PC-9 (cell line): ENCODE measurements around the gene OR2AG2. TPM values are rescaled to one million over a fixed set of nuclear protein-coding genes. Genes with fewer than 3 reads are reported as not detected.

ENCODE experiments used
- BruUV-seq: library from RNA; stranded (reverse); fragments of 400-500 nt; replicated peaks from 2 replicates; lab custom pipeline; 2021; lab: Mats Ljungman, UMichigan
- CTCF ChIA-PET: fragments of 300-600 bp; sonication (Branson Sonifier 250); formaldehyde crosslinking; loops from one replicate; lab custom pipeline; 2022; ENCODE audit warnings: antibody characterized with exemption; lab: Charles Lee
- POLR2A ChIA-PET: fragments of 300-600 bp; sonication (Branson Sonifier 250); formaldehyde crosslinking; loops from one replicate; lab custom pipeline; 2022; ENCODE audit warnings: antibody characterized with exemption; ENCODE audit not compliant: unreplicated experiment; lab: Charles Lee
- DNase-seq, 2 experiments: peaks; one replicate each; pipeline versions ENCODE4 v3.0.0 to v3.0.0-alpha.2; 2015 to 2022; ENCODE audit warnings: mixed read lengths in 1 of 2
- H2AFZ ChIP-seq: fragments of 200-600 bp; sonication (generic); 2 replicates; pipeline ENCODE4 v1.8.1; 2017; ENCODE audit warnings: antibody characterized with exemption
- H3F3A ChIP-seq: fragments of 200-600 bp; sonication (generic); 2 replicates; pipeline ENCODE4 v1.8.1; 2017; ENCODE audit warnings: antibody characterized with exemption, mild to moderate bottlenecking, low read depth; ENCODE audit not compliant: insufficient read depth
- H3K27ac ChIP-seq: fragments of 200-600 bp; sonication (generic); 2 replicates; pipeline ENCODE4 v1.6.1; 2016; ENCODE audit warnings: mixed run types
- H3K27me3 ChIP-seq: fragments of 200-600 bp; sonication (generic); 2 replicates; pipeline ENCODE4 v1.6.1; 2016; ENCODE audit warnings: low read depth, mixed run types; ENCODE audit not compliant: insufficient read depth
- H3K36me3 ChIP-seq: fragments of 200-600 bp; sonication (generic); 2 replicates; pipeline ENCODE4 v1.6.1; 2016; ENCODE audit warnings: low read depth, mixed run types
- H3K4me1 ChIP-seq: fragments of 200-600 bp; sonication (generic); replicated peaks from 2 replicates; pipeline ENCODE4 v1.6.1; 2016; ENCODE audit warnings: mixed run types; ENCODE audit not compliant: insufficient read depth
- H3K4me2 ChIP-seq: fragments of 200-600 bp; sonication (generic); 2 replicates; pipeline ENCODE4 v1.6.1; 2017; ENCODE audit warnings: mixed run types
- H3K4me3 ChIP-seq: fragments of 200-600 bp; sonication (generic); 2 replicates; pipeline ENCODE4 v1.6.1; 2016; ENCODE audit warnings: mixed run types
- H3K79me2 ChIP-seq: fragments of 200-600 bp; sonication (generic); 2 replicates; pipeline ENCODE4 v1.6.1; 2017; ENCODE audit warnings: low read depth, mixed run types
- H3K9me2 ChIP-seq: fragments of 200-600 bp; sonication (generic); 2 replicates; pipeline ENCODE4 v1.8.1; 2017; ENCODE audit warnings: mild to moderate bottlenecking; ENCODE audit not compliant: insufficient read depth
- H3K9me3 ChIP-seq: fragments of 200-600 bp; sonication (generic); 2 replicates; pipeline ENCODE4 v1.8.1; 2016; ENCODE audit warnings: low read depth; ENCODE audit not compliant: insufficient read depth
- H4K20me1 ChIP-seq: fragments of 200-600 bp; sonication (generic); 2 replicates; pipeline ENCODE4 v1.8.1; 2017; ENCODE audit not compliant: insufficient read depth
- CTCF ChIP-seq: fragments of 200-600 bp; sonication (generic); conservative IDR thresholded peaks from 2 replicates; pipeline ENCODE4 v1.6.1; 2017; ENCODE audit warnings: mixed run types, antibody characterized with exemption, mild to moderate bottlenecking, moderate library complexity
- EZH2 ChIP-seq: fragments of 200-600 bp; sonication (generic); IDR thresholded peaks from 2 replicates; pipeline ENCODE4 v1.8.0; 2017; ENCODE audit warnings: antibody characterized with exemption, low read depth
- intact Hi-C: fragments of 100-400 bp; cut with micrococcal nuclease; formaldehyde crosslinking; loops from one replicate; pipeline ENCODE4 v1.10.0; 2022; ENCODE audit not compliant: unreplicated experiment
- total RNA-seq: library from RNA; stranded (reverse); gene quantifications from 2 replicates; pipeline ENCODE4 v1.2.3, GENCODE V29; 2021

OR2AG2 gene
- total RNA-seq, 1 experiment from 2014 or later = 0.11 TPM

GRCh38 chr11:6745018-6745417, 26.8 kb downstream of the OR2AG2 start:
- Histone ChIP-seq H3K79me2 (no peaks in the 10 kb centered on the region), H3K27ac (no peak overlapping the region), H4K20me1 (no peaks in the 10 kb centered on the region), H3K9me2 (no peaks in the 10 kb centered on the region), H3K27me3 (no peaks in the 10 kb centered on the region), H3K36me3 (no peaks in the 10 kb centered on the region), H3K9me3 (no peaks in the 10 kb centered on the region), H2AFZ (no peak overlapping the region), H3K4me3 (no peak overlapping the region), H3K4me2 (no peak overlapping the region), H3F3A (no peaks in the 10 kb centered on the region), H3K4me1 (no peaks in the 10 kb centered on the region)
- ChIA-PET CTCF (no interaction called here), POLR2A (no interaction called here)
- intact Hi-C loops = no loop called here
- no TSS peak for BruUV-seq
- TF ChIP-seq EZH2 (no peak), CTCF (no peak)
- no peak for DNase-seq

GRCh38 chr11:6742260-6742659, 29.5 kb downstream of the OR2AG2 start:
- POLR2A ChIA-PET = no interaction called here
- Histone ChIP-seq H3K9me3 (no peaks in the 10 kb centered on the region), H3F3A (no peaks in the 10 kb centered on the region), H3K27me3 (no peaks in the 10 kb centered on the region), H3K4me2 (no peak overlapping the region), H3K36me3 (no peaks in the 10 kb centered on the region), H3K9me2 (no peaks in the 10 kb centered on the region), H2AFZ (no peak overlapping the region), H4K20me1 (no peaks in the 10 kb centered on the region), H3K27ac (no peak overlapping the region), H3K4me3 (no peak overlapping the region), H3K4me1 (no peaks in the 10 kb centered on the region), H3K79me2 (no peaks in the 10 kb centered on the region)
- intact Hi-C loops = no loop called here
- CTCF ChIA-PET = no interaction called here
- TF ChIP-seq EZH2 = no peak
- TF ChIP-seq CTCF = no peak
- no TSS peak for BruUV-seq
- DNase-seq = no peak

- H3K4me1 ChIP-seq = no peaks in the 10 kb centered on the region
- H3K27ac ChIP-seq = no peak overlapping the region
- intact Hi-C loops = no loop called here
- H3K4me2 ChIP-seq = no peak overlapping the region
- H3K27me3 ChIP-seq = no peaks in the 10 kb centered on the region
- DNase-seq = no peak
- no peaks in the 10 kb centered on the region for H3K9me3 ChIP-seq
- no peaks in the 10 kb centered on the region for H3F3A ChIP-seq
- no peak overlapping the region for H2AFZ ChIP-seq
- no peaks in the 10 kb centered on the region for H3K36me3 ChIP-seq
- H4K20me1 ChIP-seq = no peaks in the 10 kb centered on the region
- H3K4me3 ChIP-seq = no peak overlapping the region
- ChIA-PET POLR2A (no interaction called here), CTCF (no interaction called here)
- no peaks in the 10 kb centered on the region for H3K79me2 ChIP-seq
- no peaks in the 10 kb centered on the region for H3K9me2 ChIP-seq
- TF ChIP-seq EZH2 (no peak), CTCF (no peak)
- no TSS peak for BruUV-seq
Measured at GRCh38 chr11:6738590-6738989, 33.2 kb downstream of the OR2AG2 start.
